H9 (cell line): ENCODE measurements around the gene ATE1. TPM values are rescaled to one million over a fixed set of nuclear protein-coding genes. Genes with fewer than 3 reads are reported as not detected.

Experiments used
- DNase-seq: peaks from one replicate; pipeline ENCODE4 v3.0.0-alpha.2; 2017
- H2AFZ ChIP-seq: one replicate; pipeline ENCODE4 v1.6.1; 2013; ENCODE audit warnings: mild to moderate bottlenecking, low read length, control low read depth, moderate library complexity
- H2AK5ac ChIP-seq: 2 replicates; pipeline ENCODE4 v1.6.1; 2013; ENCODE audit warnings: low read length, control low read depth, mixed read lengths; ENCODE audit not compliant: insufficient read length
- H2BK120ac ChIP-seq: one replicate; pipeline ENCODE4 v1.6.1; 2013; ENCODE audit warnings: low read depth, mild to moderate bottlenecking, low read length, control low read depth, inconsistent platforms; ENCODE audit not compliant: poor library complexity, severe bottlenecking
- H2BK12ac ChIP-seq: 2 replicates; pipeline ENCODE4 v1.6.1; 2013; ENCODE audit warnings: low read length, control low read depth, mixed read lengths, low read depth; ENCODE audit not compliant: insufficient read length
- H2BK15ac ChIP-seq: 2 replicates; pipeline ENCODE4 v1.6.1; 2013; ENCODE audit warnings: low read depth, low read length, control low read depth
- H2BK20ac ChIP-seq: one replicate; pipeline ENCODE4 v1.6.1; 2013; ENCODE audit warnings: low read depth, mild to moderate bottlenecking, low read length, control low read depth, inconsistent platforms; ENCODE audit not compliant: poor library complexity, severe bottlenecking
- H2BK5ac ChIP-seq: 2 replicates; pipeline ENCODE4 v1.6.1; 2013; ENCODE audit warnings: low read length, control low read depth, mixed read lengths; ENCODE audit not compliant: insufficient read length
- H3K14ac ChIP-seq: 2 replicates; pipeline ENCODE4 v1.6.1; 2013; ENCODE audit warnings: low read length, control low read depth; ENCODE audit not compliant: insufficient read depth
- H3K18ac ChIP-seq: 2 replicates; pipeline ENCODE4 v1.6.1; 2013; ENCODE audit warnings: low read depth, mild to moderate bottlenecking, mixed read lengths, low read length, control low read depth; ENCODE audit not compliant: insufficient read length
- H3K23ac ChIP-seq: 2 replicates; pipeline ENCODE4 v1.6.1; 2013; ENCODE audit warnings: low read length, control low read depth, mixed read lengths, low read depth; ENCODE audit not compliant: insufficient read length
- H3K23me2 ChIP-seq: 2 replicates; pipeline ENCODE4 v1.6.1; 2013; ENCODE audit warnings: low read depth, mild to moderate bottlenecking, mixed read lengths, low read length, control low read depth; ENCODE audit not compliant: insufficient read length, poor library complexity, severe bottlenecking
- H3K27ac ChIP-seq: 2 replicates; pipeline ENCODE4 v1.5.1; 2013; ENCODE audit warnings: low read length, control low read depth, mixed read lengths, low read depth; ENCODE audit not compliant: insufficient read length
- H3K27me3 ChIP-seq: 2 replicates; pipeline ENCODE4 v1.6.1; 2013; ENCODE audit warnings: low read length, control low read depth, inconsistent platforms; ENCODE audit not compliant: insufficient read depth
- H3K4ac ChIP-seq: 2 replicates; pipeline ENCODE4 v1.6.1; 2013; ENCODE audit warnings: low read depth, mild to moderate bottlenecking, control low read depth, inconsistent platforms, low read length, moderate library complexity
- H3K4me1 ChIP-seq: 2 replicates; pipeline ENCODE4 v1.6.1; 2013; ENCODE audit warnings: low read length, control low read depth, inconsistent platforms; ENCODE audit not compliant: insufficient read depth
- H3K4me2 ChIP-seq: 2 replicates; pipeline ENCODE4 v1.6.1; 2013; ENCODE audit warnings: low read length, control low read depth, mixed read lengths; ENCODE audit not compliant: insufficient read length, insufficient read depth
- H3K56ac ChIP-seq: 2 replicates; pipeline ENCODE4 v1.6.1; 2013; ENCODE audit warnings: low read depth, mild to moderate bottlenecking, mixed read lengths, low read length, control low read depth; ENCODE audit not compliant: insufficient read length
- H3K79me1 ChIP-seq: 2 replicates; pipeline ENCODE4 v1.6.1; 2013; ENCODE audit warnings: low read depth, mild to moderate bottlenecking, moderate library complexity, low read length, control low read depth, inconsistent platforms; ENCODE audit not compliant: insufficient read depth, poor library complexity, severe bottlenecking
- H3K79me2 ChIP-seq: 2 replicates; pipeline ENCODE4 v1.6.1; 2013; ENCODE audit warnings: low read length, control low read depth, inconsistent platforms; ENCODE audit not compliant: insufficient read depth
- H3K9ac ChIP-seq: 2 replicates; pipeline ENCODE4 v1.6.1; 2013; ENCODE audit warnings: low read length, control low read depth, mixed read lengths; ENCODE audit not compliant: insufficient read length; ENCODE audit errors: extremely low read depth
- H3K9me3 ChIP-seq: one replicate; pipeline ENCODE4 v1.6.1; 2013; ENCODE audit warnings: low read depth, low read length, inconsistent platforms; ENCODE audit not compliant: control insufficient read depth
- H3T11ph ChIP-seq: one replicate; pipeline ENCODE4 v1.6.1; 2013; ENCODE audit warnings: mild to moderate bottlenecking, low read length, control low read depth, inconsistent platforms
- H4K20me1 ChIP-seq: one replicate; pipeline ENCODE4 v1.6.1; 2013; ENCODE audit not compliant: control insufficient read depth, insufficient read length, insufficient read depth
- H4K5ac ChIP-seq: 2 replicates; pipeline ENCODE4 v1.6.1; 2013; ENCODE audit warnings: low read depth, mild to moderate bottlenecking, mixed read lengths, low read length, control low read depth; ENCODE audit not compliant: insufficient read length
- H4K8ac ChIP-seq: replicated peaks from 2 replicates; pipeline ENCODE4 v1.6.1; 2013; ENCODE audit warnings: low read length, control low read depth, mixed read lengths, low read depth; ENCODE audit not compliant: insufficient read length
- H4K91ac ChIP-seq: 2 replicates; pipeline ENCODE4 v1.6.1; 2013; ENCODE audit warnings: low read depth, mild to moderate bottlenecking, moderate library complexity, mixed read lengths, low read length, control low read depth; ENCODE audit not compliant: insufficient read length
- H3K27ac Mint-ChIP-seq, 3 experiments: 2 replicates in 2 of 3; 3 replicates in 1 of 3; pipeline ENCODE4 v1.8.0; 2020 to 2021; ENCODE audit warnings: mixed read lengths in 3 of 3, mild to moderate bottlenecking in 1 of 3, moderate library complexity in 1 of 3
- H3K27me3 Mint-ChIP-seq: 2 replicates; pipeline ENCODE4 v1.8.0; 2021; ENCODE audit warnings: low read depth, mild to moderate bottlenecking, moderate library complexity, mixed read lengths
- H3K36me3 Mint-ChIP-seq, 3 experiments: 2 replicates in 2 of 3; 3 replicates in 1 of 3; pipeline ENCODE4 v1.8.0; 2020 to 2021; ENCODE audit warnings: low read depth in 3 of 3, mixed read lengths in 3 of 3; ENCODE audit not compliant: insufficient read depth in 1 of 3
- H3K4me1 Mint-ChIP-seq, 2 experiments: 2 replicates each; pipeline ENCODE4 v1.8.0; 2020; ENCODE audit warnings: mixed read lengths in 2 of 2
- H3K4me3 Mint-ChIP-seq, 2 experiments: 2 replicates in 1 of 2; 3 replicates in 1 of 2; pipeline ENCODE4 v1.8.0; 2020 to 2021; ENCODE audit warnings: mild to moderate bottlenecking in 2 of 2, mixed read lengths in 2 of 2, moderate library complexity in 1 of 2
- H3K9me3 Mint-ChIP-seq, 2 experiments: 2 replicates in 1 of 2; 3 replicates in 1 of 2; pipeline ENCODE4 v1.8.0; 2020; ENCODE audit warnings: mild to moderate bottlenecking in 2 of 2, mixed read lengths in 2 of 2, moderate library complexity in 1 of 2
- WGBS: extraction: QIAGEN DNeasy Blood & Tissue Kit; methylation state at CpG from one replicate; pipeline ENCODE4 v1.1.7; 2013; ENCODE audit warnings: missing lambda C conversion rate, low lambda C conversion rate, mixed read lengths; ENCODE audit not compliant: insufficient read length; ENCODE audit errors: extremely low coverage; 5-methylcytosine and 5-hydroxymethylcytosine counted together
- total RNA-seq: library from RNA; stranded (reverse); gene quantifications from 2 replicates; pipeline ENCODE4 v1.2.1, GENCODE V29; 2021
- TF ChIP-seq, protein P1 (sequence below): fragments of 200-600 bp; sonication (generic); conservative IDR thresholded peaks from 3 replicates; pipeline ENCODE4 v1.8.0; 2021; ENCODE audit warnings: antibody characterized with exemption, mild to moderate bottlenecking

The ATE1 gene
- total RNA-seq, 1 experiment from 2014 or later = 29.0 TPM

DNA sequence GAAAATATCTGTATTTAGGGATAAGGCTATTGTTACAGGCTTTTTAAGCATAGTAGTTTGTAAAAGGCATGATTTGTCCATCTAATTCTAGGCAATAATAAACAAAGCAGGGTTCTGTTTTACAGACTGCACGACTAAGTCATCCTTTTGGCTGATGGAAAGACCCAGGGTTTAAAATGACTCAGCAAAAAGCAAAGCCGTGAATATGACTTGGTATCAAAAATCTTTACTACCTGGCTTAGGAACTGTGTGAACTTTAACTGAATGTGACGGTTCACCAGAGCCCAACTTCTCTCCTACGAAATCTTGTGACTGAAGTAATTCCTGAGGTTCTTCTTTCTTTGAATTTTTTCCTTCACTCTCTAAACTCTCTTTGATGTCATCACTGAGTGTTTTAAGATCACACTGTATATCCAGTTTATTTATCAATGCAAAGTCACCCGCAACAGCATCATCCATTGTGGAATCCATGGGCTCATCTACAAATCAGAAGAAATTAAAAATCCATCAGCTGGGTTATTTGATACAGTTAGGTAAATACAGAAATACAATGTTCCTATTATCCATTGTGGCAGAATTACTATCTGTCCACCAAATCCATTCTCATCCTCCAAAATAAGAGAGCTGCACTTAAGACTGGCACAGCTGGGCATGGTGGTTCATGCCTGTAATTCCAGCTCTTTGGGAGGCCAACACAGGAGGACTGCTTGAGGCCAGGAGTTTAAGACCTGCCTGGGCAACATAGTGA is 17.0 kb downstream of the ATE1 start:
- H3K27me3 Mint-ChIP-seq = no peaks in the 10 kb centered on the region
- H2AFZ ChIP-seq = no peak overlapping the region
- H3K23me2 ChIP-seq = no peaks in the 10 kb centered on the region
- H3K27ac ChIP-seq = no peak overlapping the region
- no peak overlapping the region for H4K8ac ChIP-seq
- H3K79me1 ChIP-seq = no peaks in the 10 kb centered on the region
- no peaks in the 10 kb centered on the region for H4K20me1 ChIP-seq
- no peak overlapping the region for H3K4me2 ChIP-seq
- WGBS = no CpG with 5 or more reads among the region's 5 CpGs
- no peak overlapping the region for H3K23ac ChIP-seq
- H3K14ac ChIP-seq = no peak overlapping the region
- no peak overlapping the region for H3T11ph ChIP-seq
- no peak overlapping the region for H2AK5ac ChIP-seq
- no peak overlapping the region for H2BK12ac ChIP-seq
- H3K56ac ChIP-seq = no peak overlapping the region
- H3K4ac ChIP-seq = no peak overlapping the region
- no peak for DNase-seq
- no peaks in the 10 kb centered on the region for H3K27me3 ChIP-seq
- H2BK20ac ChIP-seq = no peak overlapping the region
- peaks cover 20 to 72% (median 58%) of the 10 kb centered on the region in 3 experiments for H3K36me3 Mint-ChIP-seq
- H3K4me3 Mint-ChIP-seq = no peak overlapping the region
- H3K9ac ChIP-seq = no peak overlapping the region
- no peak overlapping the region for H2BK15ac ChIP-seq
- no peak overlapping the region for H2BK120ac ChIP-seq
- TF ChIP-seq, protein P1, sequence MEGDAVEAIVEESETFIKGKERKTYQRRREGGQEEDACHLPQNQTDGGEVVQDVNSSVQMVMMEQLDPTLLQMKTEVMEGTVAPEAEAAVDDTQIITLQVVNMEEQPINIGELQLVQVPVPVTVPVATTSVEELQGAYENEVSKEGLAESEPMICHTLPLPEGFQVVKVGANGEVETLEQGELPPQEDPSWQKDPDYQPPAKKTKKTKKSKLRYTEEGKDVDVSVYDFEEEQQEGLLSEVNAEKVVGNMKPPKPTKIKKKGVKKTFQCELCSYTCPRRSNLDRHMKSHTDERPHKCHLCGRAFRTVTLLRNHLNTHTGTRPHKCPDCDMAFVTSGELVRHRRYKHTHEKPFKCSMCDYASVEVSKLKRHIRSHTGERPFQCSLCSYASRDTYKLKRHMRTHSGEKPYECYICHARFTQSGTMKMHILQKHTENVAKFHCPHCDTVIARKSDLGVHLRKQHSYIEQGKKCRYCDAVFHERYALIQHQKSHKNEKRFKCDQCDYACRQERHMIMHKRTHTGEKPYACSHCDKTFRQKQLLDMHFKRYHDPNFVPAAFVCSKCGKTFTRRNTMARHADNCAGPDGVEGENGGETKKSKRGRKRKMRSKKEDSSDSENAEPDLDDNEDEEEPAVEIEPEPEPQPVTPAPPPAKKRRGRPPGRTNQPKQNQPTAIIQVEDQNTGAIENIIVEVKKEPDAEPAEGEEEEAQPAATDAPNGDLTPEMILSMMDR = no peak
- H3K79me2 ChIP-seq = no peaks in the 10 kb centered on the region
- no peak overlapping the region for H3K18ac ChIP-seq
- H4K91ac ChIP-seq = no peak overlapping the region
- H3K4me1 Mint-ChIP-seq = no peaks in the 10 kb centered on the region
- H4K5ac ChIP-seq = no peak overlapping the region
- no peaks in the 10 kb centered on the region for H3K9me3 ChIP-seq
- no peak overlapping the region for H2BK5ac ChIP-seq
- no peaks in the 10 kb centered on the region for H3K4me1 ChIP-seq
- H3K27ac Mint-ChIP-seq = peak overlapping the region; percentile 32 to 71 (median 53); a peak in 4 of 7 replicates
- no peaks in the 10 kb centered on the region for H3K9me3 Mint-ChIP-seq
